ENCODE data around the gene PAPOLB. TPM values are rescaled to one million over a fixed set of nuclear protein-coding genes. Genes with fewer than 3 reads are reported as not detected.

Gene PAPOLB
- total RNA-seq, 6 donors from 2014 or later, result 0.10 to 2.1 (median 0.39) TPM

DNA sequence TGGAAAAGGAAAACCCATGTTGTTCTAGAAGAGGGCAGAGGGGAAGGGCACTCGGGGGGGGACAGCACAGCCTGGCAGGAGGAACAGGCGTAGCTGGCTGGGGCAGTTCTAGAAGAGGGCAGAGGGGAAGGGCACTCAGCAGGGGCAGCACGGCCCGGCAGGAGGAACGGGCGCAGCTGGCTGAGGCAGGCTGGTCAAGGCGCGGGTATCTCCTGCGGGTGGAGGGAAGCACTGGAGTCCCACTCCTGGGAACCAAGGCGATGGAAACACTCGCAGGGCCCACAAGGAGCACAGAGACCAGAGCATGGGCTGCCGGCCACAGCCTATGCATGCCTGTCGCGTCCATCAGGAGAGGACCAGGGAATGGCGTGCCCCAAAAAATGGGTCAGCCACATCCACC, 36.7 kb downstream of the PAPOLB start:
- TF ChIP-seq, protein P1, sequence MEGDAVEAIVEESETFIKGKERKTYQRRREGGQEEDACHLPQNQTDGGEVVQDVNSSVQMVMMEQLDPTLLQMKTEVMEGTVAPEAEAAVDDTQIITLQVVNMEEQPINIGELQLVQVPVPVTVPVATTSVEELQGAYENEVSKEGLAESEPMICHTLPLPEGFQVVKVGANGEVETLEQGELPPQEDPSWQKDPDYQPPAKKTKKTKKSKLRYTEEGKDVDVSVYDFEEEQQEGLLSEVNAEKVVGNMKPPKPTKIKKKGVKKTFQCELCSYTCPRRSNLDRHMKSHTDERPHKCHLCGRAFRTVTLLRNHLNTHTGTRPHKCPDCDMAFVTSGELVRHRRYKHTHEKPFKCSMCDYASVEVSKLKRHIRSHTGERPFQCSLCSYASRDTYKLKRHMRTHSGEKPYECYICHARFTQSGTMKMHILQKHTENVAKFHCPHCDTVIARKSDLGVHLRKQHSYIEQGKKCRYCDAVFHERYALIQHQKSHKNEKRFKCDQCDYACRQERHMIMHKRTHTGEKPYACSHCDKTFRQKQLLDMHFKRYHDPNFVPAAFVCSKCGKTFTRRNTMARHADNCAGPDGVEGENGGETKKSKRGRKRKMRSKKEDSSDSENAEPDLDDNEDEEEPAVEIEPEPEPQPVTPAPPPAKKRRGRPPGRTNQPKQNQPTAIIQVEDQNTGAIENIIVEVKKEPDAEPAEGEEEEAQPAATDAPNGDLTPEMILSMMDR (IDR thresholded peaks at IDR 0.05), result no peak
- TF ChIP-seq POLR2A (IDR thresholded peaks at IDR 0.05) (no peak), EP300 (IDR thresholded peaks at IDR 0.05) (no peak), POLR2AphosphoS5 (IDR thresholded peaks at IDR 0.05) (no peak)
- WGBS, 2 donors, result 85 to 96% methylated on average over 13 to 15 of the region's 15 CpGs
- Histone ChIP-seq H3K4me1 (no peaks in the 10 kb centered on the region), H3K9me3 (no peaks in the 10 kb centered on the region), H3K4me3 (no peak overlapping the region), H3K27ac (no peak overlapping the region), H3K27me3 (no peaks in the 10 kb centered on the region), H3K36me3 (peaks cover 0 to 6% (median 0%) of the 10 kb centered on the region in 4 donors)
- peak in 1 of 2 donors; percentile 53 for DNase-seq
- no peak for ATAC-seq (ENCODE audit: low FRiP score in 2 of 2)

DNA sequence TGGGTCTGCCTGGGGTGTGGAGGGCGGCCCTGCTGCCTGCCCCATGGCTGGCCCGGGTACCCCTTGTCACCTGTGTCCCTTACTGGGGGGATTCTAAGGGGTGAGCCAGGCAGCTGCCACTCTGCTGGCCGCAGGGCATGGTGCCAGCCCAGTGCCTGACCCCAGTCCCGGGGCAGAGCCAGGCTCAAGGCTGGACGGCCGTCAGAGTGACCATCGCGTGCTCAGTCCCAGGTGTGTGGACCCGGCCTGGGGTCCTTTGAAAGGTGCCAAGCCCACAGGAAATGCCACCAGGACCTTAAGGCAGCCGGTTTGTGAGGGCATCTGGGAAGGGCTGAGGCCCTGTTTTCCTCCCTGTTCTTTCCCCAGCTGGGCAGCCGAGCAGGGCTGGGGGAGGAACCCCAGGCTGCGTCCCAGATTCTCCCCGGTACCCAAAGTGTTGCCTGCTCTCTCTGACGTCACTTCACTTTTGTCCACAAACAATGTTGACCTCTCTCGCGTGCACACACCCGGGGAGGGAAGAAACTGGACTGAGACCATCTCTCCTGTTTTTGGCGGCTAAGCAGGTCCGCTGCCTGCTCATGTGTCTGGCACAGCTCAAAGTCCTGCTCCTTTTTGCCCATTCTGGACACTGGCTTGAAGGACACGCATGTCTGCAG, 37.6 kb downstream of the PAPOLB start:
- H3K4me3 ChIP-seq, result no peak overlapping the region
- DNase-seq (peak in 1 of 2 donors; percentile 68), ATAC-seq (ENCODE audit: low FRiP score in 2 of 2) (no peak)
- TF ChIP-seq, protein P1 (IDR thresholded peaks at IDR 0.05), result no peak
- TF ChIP-seq POLR2A (IDR thresholded peaks at IDR 0.05), result no peak
- no peak for TF ChIP-seq POLR2AphosphoS5 (IDR thresholded peaks at IDR 0.05)
- TF ChIP-seq EP300 (IDR thresholded peaks at IDR 0.05), result no peak
- H3K27me3 ChIP-seq, result no peaks in the 10 kb centered on the region
- no peak overlapping the region for H3K27ac ChIP-seq
- peaks cover 0 to 6% (median 0%) of the 10 kb centered on the region in 4 donors for H3K36me3 ChIP-seq
- WGBS, 2 donors, result 82 to 88% methylated on average over 9 to 19 of the region's 20 CpGs
- no peaks in the 10 kb centered on the region for H3K4me1 ChIP-seq
- H3K9me3 ChIP-seq, result no peaks in the 10 kb centered on the region

DNA sequence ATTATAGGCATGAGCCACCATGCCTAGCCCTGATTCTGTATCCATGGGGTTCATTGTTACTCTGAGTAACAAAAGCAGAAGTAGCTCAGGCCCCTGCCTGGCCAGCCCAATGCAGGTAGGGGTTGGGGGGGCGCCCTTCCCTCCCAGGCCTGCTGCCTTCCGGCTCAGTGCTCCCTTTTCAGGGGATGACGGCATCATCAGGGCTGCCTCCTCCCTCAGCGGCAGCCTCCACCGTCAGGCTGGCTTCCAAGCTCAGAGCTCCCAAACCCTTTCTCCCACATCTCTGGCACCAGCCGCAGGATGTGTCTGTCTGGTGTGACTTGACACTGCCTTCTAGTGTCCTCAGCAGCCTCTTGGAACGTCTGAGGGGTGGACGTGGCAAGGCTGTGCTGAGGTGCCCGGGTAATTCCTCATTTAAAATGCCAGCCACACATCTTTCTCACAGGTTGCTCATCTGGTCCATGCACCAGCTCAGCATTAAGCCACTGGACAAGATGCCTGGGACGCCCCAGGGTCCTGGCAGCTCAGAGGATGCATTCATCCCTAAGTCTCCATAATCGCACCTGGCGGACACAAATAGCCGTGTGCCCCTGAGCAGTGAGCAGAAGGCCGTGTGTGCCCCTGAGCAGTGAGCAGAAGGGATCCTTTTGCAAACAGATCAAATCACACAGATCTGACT, 38.2 kb downstream of the PAPOLB start:
- TF ChIP-seq EP300 (IDR thresholded peaks at IDR 0.05), result no peak
- TF ChIP-seq, protein P1 (IDR thresholded peaks at IDR 0.05), result no peak
- no peak for TF ChIP-seq POLR2A (IDR thresholded peaks at IDR 0.05)
- no peak for TF ChIP-seq POLR2AphosphoS5 (IDR thresholded peaks at IDR 0.05)
- DNase-seq (peak in 1 of 2 donors; percentile 52), ATAC-seq (ENCODE audit: low FRiP score in 2 of 2) (no peak)
- Histone ChIP-seq H3K4me3 (no peak overlapping the region), H3K9me3 (no peaks in the 10 kb centered on the region), H3K36me3 (peaks cover 0 to 6% (median 0%) of the 10 kb centered on the region in 4 donors), H3K27ac (no peak overlapping the region), H3K4me1 (no peaks in the 10 kb centered on the region), H3K27me3 (no peaks in the 10 kb centered on the region)
- 69 to 86% methylated on average over 8 to 14 of the region's 14 CpGs for WGBS, 2 donors

GRCh38 chr7:4822677-4823076, 39.2 kb downstream of the PAPOLB start:
- 83 to 84% methylated on average over 6 to 9 of the region's 9 CpGs for WGBS, 2 donors
- ATAC-seq (ENCODE audit: low FRiP score in 2 of 2) (no peak), DNase-seq (no peak)
- Histone ChIP-seq H3K4me1 (no peaks in the 10 kb centered on the region), H3K27ac (no peak overlapping the region), H3K36me3 (peaks cover 0 to 6% (median 0%) of the 10 kb centered on the region in 4 donors), H3K27me3 (no peaks in the 10 kb centered on the region), H3K4me3 (no peak overlapping the region), H3K9me3 (no peaks in the 10 kb centered on the region)
- TF ChIP-seq, protein P1 (IDR thresholded peaks at IDR 0.05), result no peak
- TF ChIP-seq EP300 (IDR thresholded peaks at IDR 0.05) (no peak), POLR2AphosphoS5 (IDR thresholded peaks at IDR 0.05) (no peak), POLR2A (IDR thresholded peaks at IDR 0.05) (no peak)

Data from upper lobe of left lung (tissue), 6 donors.